Progenitor cell of endocrine pancreas (in vitro differentiated cells): ENCODE measurements around the gene GMEB2. TPM values are rescaled to one million over a fixed set of nuclear protein-coding genes. Genes with fewer than 3 reads are reported as not detected.

Source experiments
- DNase-seq: peaks from one replicate; pipeline ENCODE4 v3.0.0; 2021; ENCODE audit warnings: low spot score; ENCODE audit not compliant: unreplicated experiment
- H3K27ac Mint-ChIP-seq: 2 replicates; pipeline ENCODE4 v1.8.0; 2021; ENCODE audit warnings: mild to moderate bottlenecking, moderate library complexity, mixed read lengths
- H3K27me3 Mint-ChIP-seq: 2 replicates; pipeline ENCODE4 v1.8.0; 2021; ENCODE audit warnings: mixed read lengths
- H3K36me3 Mint-ChIP-seq: 2 replicates; pipeline ENCODE4 v1.8.0; 2022; ENCODE audit warnings: mixed read lengths; ENCODE audit not compliant: insufficient read depth
- H3K4me1 Mint-ChIP-seq: 2 replicates; pipeline ENCODE4 v1.8.0; 2021; ENCODE audit warnings: low read depth, mixed read lengths
- H3K4me3 Mint-ChIP-seq: 2 replicates; pipeline ENCODE4 v1.8.0; 2021; ENCODE audit warnings: low read depth, mild to moderate bottlenecking, moderate library complexity, mixed read lengths
- H3K9me3 Mint-ChIP-seq: 2 replicates; pipeline ENCODE4 v1.8.0; 2021; ENCODE audit warnings: low read depth, mixed read lengths
- total RNA-seq: library from RNA; stranded (reverse); gene quantifications from 2 replicates; pipeline ENCODE4 v1.2.1, GENCODE V29; 2021
- TF ChIP-seq, protein P1 (sequence below): fragments of 200-600 bp; sonication (generic); IDR thresholded peaks from one replicate; pipeline ENCODE4 v1.5.0; 2021; ENCODE audit warnings: antibody characterized with exemption, mild to moderate bottlenecking; ENCODE audit not compliant: unreplicated experiment

GMEB2 gene
- total RNA-seq, 1 donor from 2014 or later: 15.1 TPM

- H3K36me3 Mint-ChIP-seq: no peaks in the 10 kb centered on the region
- no peaks in the 10 kb centered on the region for H3K4me1 Mint-ChIP-seq
- no peaks in the 10 kb centered on the region for H3K27me3 Mint-ChIP-seq
- no peak overlapping the region for H3K27ac Mint-ChIP-seq
- H3K9me3 Mint-ChIP-seq: no peaks in the 10 kb centered on the region
- DNase-seq: no peak
- no peak overlapping the region for H3K4me3 Mint-ChIP-seq
- TF ChIP-seq, protein P1, sequence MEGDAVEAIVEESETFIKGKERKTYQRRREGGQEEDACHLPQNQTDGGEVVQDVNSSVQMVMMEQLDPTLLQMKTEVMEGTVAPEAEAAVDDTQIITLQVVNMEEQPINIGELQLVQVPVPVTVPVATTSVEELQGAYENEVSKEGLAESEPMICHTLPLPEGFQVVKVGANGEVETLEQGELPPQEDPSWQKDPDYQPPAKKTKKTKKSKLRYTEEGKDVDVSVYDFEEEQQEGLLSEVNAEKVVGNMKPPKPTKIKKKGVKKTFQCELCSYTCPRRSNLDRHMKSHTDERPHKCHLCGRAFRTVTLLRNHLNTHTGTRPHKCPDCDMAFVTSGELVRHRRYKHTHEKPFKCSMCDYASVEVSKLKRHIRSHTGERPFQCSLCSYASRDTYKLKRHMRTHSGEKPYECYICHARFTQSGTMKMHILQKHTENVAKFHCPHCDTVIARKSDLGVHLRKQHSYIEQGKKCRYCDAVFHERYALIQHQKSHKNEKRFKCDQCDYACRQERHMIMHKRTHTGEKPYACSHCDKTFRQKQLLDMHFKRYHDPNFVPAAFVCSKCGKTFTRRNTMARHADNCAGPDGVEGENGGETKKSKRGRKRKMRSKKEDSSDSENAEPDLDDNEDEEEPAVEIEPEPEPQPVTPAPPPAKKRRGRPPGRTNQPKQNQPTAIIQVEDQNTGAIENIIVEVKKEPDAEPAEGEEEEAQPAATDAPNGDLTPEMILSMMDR: no peak
Measured at GRCh38 chr20:63567386-63568169, 59.3 kb downstream of the GMEB2 start.

DNA sequence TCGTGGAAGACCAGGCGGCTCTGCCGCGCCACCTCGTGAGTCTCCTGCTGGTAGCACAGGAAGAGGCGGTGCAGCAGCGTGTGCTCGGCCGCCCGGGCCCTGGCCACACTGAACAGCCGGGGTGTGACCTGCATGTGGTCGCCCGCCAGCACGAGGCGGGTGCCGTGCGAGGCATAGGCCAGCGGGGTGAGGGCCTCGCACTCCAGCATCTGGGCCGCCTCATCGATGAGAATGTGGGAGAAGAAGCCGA, 59.8 kb downstream of the GMEB2 start:
- H3K4me1 Mint-ChIP-seq: no peaks in the 10 kb centered on the region
- H3K4me3 Mint-ChIP-seq: no peak overlapping the region
- no peaks in the 10 kb centered on the region for H3K9me3 Mint-ChIP-seq
- DNase-seq: no peak
- TF ChIP-seq, protein P1: no peak
- H3K27ac Mint-ChIP-seq: no peak overlapping the region
- no peaks in the 10 kb centered on the region for H3K27me3 Mint-ChIP-seq
- no peaks in the 10 kb centered on the region for H3K36me3 Mint-ChIP-seq

GRCh38 chr20:63566395-63567135, 60.3 kb downstream of the GMEB2 start:
- no peak for DNase-seq
- H3K27me3 Mint-ChIP-seq: no peaks in the 10 kb centered on the region

GRCh38 chr20:63565699-63566335, 61.1 kb downstream of the GMEB2 start:
- TF ChIP-seq, protein P1: no peak
- H3K9me3 Mint-ChIP-seq: no peaks in the 10 kb centered on the region
- no peaks in the 10 kb centered on the region for H3K27me3 Mint-ChIP-seq
- DNase-seq: no peak
- no peaks in the 10 kb centered on the region for H3K4me1 Mint-ChIP-seq
- no peak overlapping the region for H3K4me3 Mint-ChIP-seq
- H3K27ac Mint-ChIP-seq: no peak overlapping the region
- H3K36me3 Mint-ChIP-seq: no peaks in the 10 kb centered on the region

More at GRCh38 chr20:63566395-63567135, 60.3 kb downstream of the GMEB2 start:
- Mint-ChIP-seq H3K4me3 (no peak overlapping the region), H3K4me1 (no peaks in the 10 kb centered on the region), H3K27ac (no peak overlapping the region), H3K9me3 (no peaks in the 10 kb centered on the region), H3K36me3 (no peaks in the 10 kb centered on the region)
- TF ChIP-seq, protein P1: no peak

- H3K27ac Mint-ChIP-seq: no peak overlapping the region
- H3K4me1 Mint-ChIP-seq: no peaks in the 10 kb centered on the region
- no peaks in the 10 kb centered on the region for H3K27me3 Mint-ChIP-seq
- DNase-seq: no peak
- TF ChIP-seq, protein P1: no peak
- H3K36me3 Mint-ChIP-seq: peaks cover 3% of the 10 kb centered on the region
- no peak overlapping the region for H3K4me3 Mint-ChIP-seq
- H3K9me3 Mint-ChIP-seq: no peaks in the 10 kb centered on the region
Measured at GRCh38 chr20:63565021-63565698, 61.7 kb downstream of the GMEB2 start.
